Osteocyte (in vitro differentiated cells): ENCODE measurements around the gene CAMK1D. TPM values are rescaled to one million over a fixed set of nuclear protein-coding genes. Genes with fewer than 3 reads are reported as not detected.

Source experiments
- DNase-seq: peaks from one replicate; pipeline ENCODE4 v3.0.0; 2021; ENCODE audit warnings: mixed read lengths; ENCODE audit not compliant: unreplicated experiment; ENCODE audit errors: extremely low spot score
- H3K27ac Mint-ChIP-seq: one replicate; pipeline ENCODE4 v1.8.0; 2021; ENCODE audit warnings: mild to moderate bottlenecking, mixed read lengths; ENCODE audit not compliant: unreplicated experiment
- H3K27me3 Mint-ChIP-seq: one replicate; pipeline ENCODE4 v1.8.0; 2021; ENCODE audit warnings: mixed read lengths; ENCODE audit not compliant: unreplicated experiment
- H3K36me3 Mint-ChIP-seq: one replicate; pipeline ENCODE4 v1.8.0; 2021; ENCODE audit warnings: mixed read lengths; ENCODE audit not compliant: unreplicated experiment
- H3K4me1 Mint-ChIP-seq: one replicate; pipeline ENCODE4 v1.8.0; 2021; ENCODE audit warnings: mixed read lengths; ENCODE audit not compliant: unreplicated experiment
- H3K4me3 Mint-ChIP-seq: one replicate; pipeline ENCODE4 v1.8.0; 2021; ENCODE audit warnings: mild to moderate bottlenecking, moderate library complexity, mixed read lengths; ENCODE audit not compliant: unreplicated experiment
- H3K9me3 Mint-ChIP-seq: one replicate; pipeline ENCODE4 v1.8.0; 2021; ENCODE audit warnings: mixed read lengths; ENCODE audit not compliant: unreplicated experiment
- CTCF ChIP-seq: fragments of 200-600 bp; sonication (generic); IDR thresholded peaks from 2 replicates; pipeline ENCODE4 v1.5.0; 2021; ENCODE audit warnings: antibody characterized with exemption, mild to moderate bottlenecking, moderate library complexity
- total RNA-seq: library from RNA; stranded (reverse); gene quantifications from 2 replicates; pipeline ENCODE4 v1.2.1, GENCODE V29; 2021

Gene CAMK1D
- total RNA-seq, 1 donor from 2014 or later, result 13.7 TPM

GRCh38 chr10:12547301-12547771 lies 198.0 kb downstream of the CAMK1D start:
- Mint-ChIP-seq H3K27ac (no peak overlapping the region), H3K36me3 (no peaks in the 10 kb centered on the region), H3K4me1 (peaks cover 6% of the 10 kb centered on the region), H3K4me3 (no peak overlapping the region), H3K27me3 (peaks cover 1% of the 10 kb centered on the region), H3K9me3 (peaks cover 13% of the 10 kb centered on the region)
- no peak for TF ChIP-seq CTCF
- no peak for DNase-seq

- no peak overlapping the region for H3K27ac Mint-ChIP-seq
- H3K36me3 Mint-ChIP-seq, result no peaks in the 10 kb centered on the region
Measured at GRCh38 chr10:12549297-12549696, 199.9 kb downstream of the CAMK1D start.

GRCh38 chr10:12550994-12551393 lies 201.6 kb downstream of the CAMK1D start:
- Mint-ChIP-seq H3K36me3 (peaks cover 3% of the 10 kb centered on the region), H3K4me1 (peaks cover 6% of the 10 kb centered on the region), H3K9me3 (peaks cover 4% of the 10 kb centered on the region), H3K27ac (no peak overlapping the region), H3K27me3 (no peaks in the 10 kb centered on the region), H3K4me3 (no peak overlapping the region)
- no peak for DNase-seq
- TF ChIP-seq CTCF, result no peak

More at GRCh38 chr10:12549297-12549696, 199.9 kb downstream of the CAMK1D start:
- Mint-ChIP-seq H3K4me1 (peaks cover 6% of the 10 kb centered on the region), H3K4me3 (no peak overlapping the region), H3K27me3 (no peaks in the 10 kb centered on the region), H3K9me3 (peaks cover 9% of the 10 kb centered on the region)
- no peak for DNase-seq
- no peak for TF ChIP-seq CTCF

GRCh38 chr10:12556039-12556438 lies 206.7 kb downstream of the CAMK1D start:
- Mint-ChIP-seq H3K36me3 (peaks cover 8% of the 10 kb centered on the region), H3K4me1 (no peaks in the 10 kb centered on the region), H3K27ac (no peak overlapping the region), H3K27me3 (no peaks in the 10 kb centered on the region), H3K9me3 (no peaks in the 10 kb centered on the region), H3K4me3 (no peak overlapping the region)
- DNase-seq, result no peak
- TF ChIP-seq CTCF, result no peak

GRCh38 chr10:12559578-12560178 lies 210.3 kb downstream of the CAMK1D start:
- TF ChIP-seq CTCF, result no peak
- no peaks in the 10 kb centered on the region for H3K27me3 Mint-ChIP-seq
- no peak for DNase-seq

More at GRCh38 chr10:12559578-12560178, 210.3 kb downstream of the CAMK1D start:
- no peak overlapping the region for H3K4me3 Mint-ChIP-seq
- H3K9me3 Mint-ChIP-seq, result no peaks in the 10 kb centered on the region
- H3K4me1 Mint-ChIP-seq, result peaks cover 9% of the 10 kb centered on the region
- H3K27ac Mint-ChIP-seq, result no peak overlapping the region
- H3K36me3 Mint-ChIP-seq, result peaks cover 8% of the 10 kb centered on the region
